Measurements from ENCODE around the gene SPCS3.

DNA sequence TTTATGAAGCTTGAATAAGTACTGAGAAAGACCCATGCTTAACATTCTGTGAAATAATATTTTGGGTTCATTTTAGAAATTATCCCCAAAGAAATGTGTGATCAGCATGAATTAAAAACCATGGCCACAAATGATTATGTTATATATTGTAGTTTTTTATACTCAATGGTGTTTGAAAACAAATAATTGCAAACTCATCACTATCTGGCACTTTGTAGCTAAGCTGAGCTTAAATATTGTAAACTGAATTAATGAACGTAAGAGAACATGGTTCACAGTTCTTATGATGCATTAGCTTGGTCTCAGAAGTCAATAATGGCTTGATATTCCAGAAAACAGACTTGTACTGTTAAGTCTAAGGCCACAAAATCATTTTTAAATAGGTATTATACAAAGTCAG lies 26.1 kb upstream of the SPCS3 start:
- TF ChIP-seq CTCF (IDR thresholded peaks at IDR 0.05) (no peak), POLR2AphosphoS5 (IDR thresholded peaks at IDR 0.05) (no peak), POLR2A (IDR thresholded peaks at IDR 0.05) (no peak)
